ENCODE measurements around the gene MAML3.
"Not testable (repeated sequence)": the region's sequence is repeated elsewhere in the genome, so short reads cannot be mapped to it uniquely, and the experiment has no call there.

MAML3 gene

DNA sequence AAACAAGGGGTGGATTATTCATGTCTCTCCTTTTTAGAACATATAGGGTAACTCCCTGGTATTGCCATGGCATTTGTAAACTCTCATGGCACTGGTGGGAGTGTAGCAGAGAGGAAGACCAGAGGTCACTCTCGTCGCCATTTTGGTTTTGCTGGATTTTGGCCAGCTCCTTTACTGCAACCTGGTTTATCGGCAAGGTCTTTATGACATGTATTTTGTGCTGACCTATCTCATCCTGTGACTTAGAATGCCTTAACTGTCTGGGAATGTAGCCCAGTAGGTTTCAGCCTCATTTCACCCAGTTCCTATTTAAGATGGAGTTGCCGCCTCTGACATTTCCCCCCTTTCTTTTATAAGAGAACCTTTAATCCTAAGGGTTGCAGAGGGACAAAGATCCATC, 442.5 kb downstream of the MAML3 start:
- DNase-seq: no peak

DNA sequence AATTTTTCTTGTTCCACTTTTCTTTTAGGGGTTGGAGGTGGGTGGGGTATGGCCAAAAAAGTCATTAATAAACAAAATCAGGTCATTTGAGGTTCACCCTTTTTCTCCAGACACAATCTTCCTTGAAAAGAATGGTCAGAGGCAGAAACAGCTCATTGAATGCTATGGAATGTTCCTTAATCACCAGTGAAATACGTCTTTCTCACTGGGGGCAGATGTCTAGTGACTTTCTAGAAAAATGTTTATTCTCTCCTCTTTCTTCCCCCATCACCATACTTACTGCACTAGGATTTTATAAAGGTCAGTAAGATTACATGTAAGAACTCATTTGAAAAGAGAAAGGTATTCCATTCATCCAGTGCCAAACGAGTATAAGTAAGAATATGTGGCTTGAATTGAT, 443.9 kb downstream of the MAML3 start:
- DNase-seq: no peak

DNA sequence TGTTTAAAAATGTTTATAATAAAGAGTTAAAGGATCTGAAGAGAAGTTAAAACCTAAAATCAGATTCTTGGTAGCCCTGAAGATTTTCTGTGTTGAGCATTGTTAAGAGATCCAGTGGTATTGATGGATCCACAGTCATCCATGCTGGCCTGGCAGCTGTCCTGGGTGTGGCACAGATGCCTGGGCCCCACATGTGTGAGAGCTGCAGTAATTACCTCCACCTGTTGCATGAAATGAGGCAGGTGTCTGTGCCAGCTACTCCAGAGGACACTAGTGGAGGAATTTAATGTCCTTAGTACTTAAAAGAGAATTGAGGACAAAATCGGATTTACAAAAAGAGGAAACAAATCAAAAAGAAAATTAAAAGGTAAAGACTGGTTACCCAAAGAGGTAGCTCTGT, 444.3 kb downstream of the MAML3 start:
- no peak for DNase-seq

DNA sequence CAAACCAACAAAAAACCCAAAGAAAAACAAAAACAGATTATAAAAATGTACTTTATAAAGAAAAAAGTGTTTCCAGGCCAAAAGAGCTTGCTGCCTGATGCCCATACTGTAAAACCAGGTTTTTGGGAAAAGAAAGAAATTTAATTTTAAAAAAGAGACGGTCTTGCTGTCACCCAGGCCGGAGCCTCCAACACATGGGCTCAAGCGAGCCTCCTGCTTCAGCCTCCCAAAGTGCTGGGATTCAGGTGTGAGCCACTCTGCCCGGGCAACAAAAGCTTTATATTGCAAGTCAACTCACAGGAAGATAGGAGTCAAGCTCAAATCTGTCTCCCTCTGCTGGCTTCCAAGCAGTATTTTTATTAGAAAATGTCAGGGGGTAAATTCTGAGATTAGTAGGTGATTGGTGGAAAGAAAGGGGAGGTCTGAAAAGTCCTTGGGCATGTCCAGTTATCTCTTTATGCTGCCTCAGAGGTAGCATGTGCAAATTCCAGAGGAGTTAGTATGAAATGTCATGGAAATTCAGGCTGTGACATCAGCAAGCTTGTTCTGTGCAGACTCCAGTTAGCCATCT, 449.0 kb downstream of the MAML3 start:
- peak in 1 of 2 experiments; percentile 0 for DNase-seq

DNA sequence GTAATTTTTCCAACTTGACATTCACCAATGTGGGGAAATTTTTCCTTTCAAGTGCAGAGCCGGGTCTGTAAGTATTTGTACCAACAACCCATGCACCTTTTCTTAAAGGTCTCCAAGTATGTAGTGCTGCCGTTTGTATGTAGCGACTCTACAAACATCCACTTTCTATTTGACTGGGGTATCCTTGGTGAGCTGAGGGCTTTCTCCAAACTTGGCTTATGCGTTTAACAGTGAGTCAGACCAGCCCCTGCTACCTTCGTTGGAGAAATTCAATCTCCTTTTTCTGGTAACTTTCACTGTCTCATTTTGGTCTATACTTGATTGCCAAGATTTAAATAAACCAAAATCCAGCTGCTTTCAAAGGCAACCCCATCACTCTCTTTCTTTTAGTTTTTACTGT, 453.4 kb downstream of the MAML3 start:
- no peak for DNase-seq

DNA sequence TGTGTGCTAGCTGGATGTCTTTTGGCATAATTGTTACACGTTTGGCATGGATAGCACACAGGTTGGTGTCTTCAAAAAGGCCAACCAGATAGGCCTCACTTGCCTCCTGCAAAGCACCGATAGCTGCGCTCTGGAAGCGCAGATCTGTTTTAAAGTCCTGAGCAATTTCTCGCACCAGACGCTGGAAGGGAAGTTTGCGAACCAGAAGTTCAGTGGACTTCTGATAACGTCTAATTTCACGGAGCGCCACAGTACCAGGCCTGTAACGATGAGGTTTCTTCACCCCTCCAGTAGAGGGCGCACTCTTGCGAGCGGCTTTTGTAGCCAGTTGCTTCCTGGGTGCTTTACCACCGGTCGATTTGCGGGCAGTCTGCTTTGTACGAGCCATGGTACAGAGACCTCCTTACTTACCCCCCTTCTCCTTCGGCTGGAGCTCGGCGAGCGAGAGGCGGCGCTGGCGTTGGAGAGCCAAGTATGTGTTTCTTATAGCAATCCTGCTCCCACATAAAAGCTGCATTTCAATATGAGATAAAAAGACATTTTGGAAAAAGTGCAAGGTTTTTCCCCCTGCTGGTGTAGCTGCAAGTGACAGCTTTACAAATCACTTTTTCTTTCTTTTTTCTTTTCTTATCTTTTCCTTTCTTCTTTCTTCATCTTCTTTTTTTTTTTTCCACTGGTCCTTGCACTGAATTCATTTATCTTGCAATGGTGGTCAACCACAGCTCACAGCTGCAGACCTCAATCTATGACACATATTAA, 455.6 kb downstream of the MAML3 start:
- not testable (repeated sequence) for DNase-seq

DNA sequence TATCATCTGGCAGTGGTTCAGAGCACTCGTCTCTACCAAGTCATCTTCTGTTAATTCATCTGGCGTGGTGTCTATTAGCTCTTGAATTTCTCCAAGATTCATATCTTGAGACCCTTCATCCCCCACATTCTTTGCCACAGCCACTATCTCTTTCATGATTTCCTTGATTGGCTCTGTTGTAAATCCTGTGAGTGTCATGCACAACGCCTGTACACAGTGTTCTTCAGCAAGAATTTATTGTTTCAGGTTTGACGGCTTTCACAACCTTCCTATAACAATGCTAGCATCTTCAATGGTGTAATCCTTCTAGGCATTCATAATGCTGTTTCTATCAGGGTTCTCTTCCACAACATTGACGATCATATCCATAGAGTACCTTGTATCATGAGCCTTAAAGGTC, 457.5 kb downstream of the MAML3 start:
- DNase-seq: no peak

DNA sequence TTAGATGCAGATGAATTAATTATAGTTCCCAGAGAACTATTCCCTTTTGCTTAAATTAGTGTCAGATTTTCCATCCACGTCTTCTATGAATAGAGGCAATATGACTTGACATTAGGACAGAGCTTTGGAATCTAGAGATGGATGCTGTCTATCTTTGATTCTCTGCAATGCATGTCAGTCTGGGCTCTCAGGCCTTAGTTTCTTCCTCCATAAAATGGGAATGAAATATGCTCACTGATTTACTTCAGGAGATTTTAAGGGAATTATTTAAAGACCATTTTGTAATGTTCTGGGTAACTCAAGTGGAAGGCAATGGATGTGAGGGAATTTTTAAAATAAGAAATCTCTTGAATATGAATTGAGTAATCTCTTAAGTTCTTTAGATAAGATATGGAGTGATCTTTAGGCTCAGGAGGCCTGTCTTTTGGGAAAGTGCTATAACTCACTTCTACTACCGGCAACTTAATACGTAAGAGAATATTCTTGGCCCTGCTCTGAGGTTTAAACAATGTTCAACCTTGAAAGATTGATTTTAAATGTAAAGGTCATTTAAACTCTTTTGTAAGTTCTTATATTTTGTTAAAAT, 459.4 kb downstream of the MAML3 start:
- no peak for DNase-seq

DNA sequence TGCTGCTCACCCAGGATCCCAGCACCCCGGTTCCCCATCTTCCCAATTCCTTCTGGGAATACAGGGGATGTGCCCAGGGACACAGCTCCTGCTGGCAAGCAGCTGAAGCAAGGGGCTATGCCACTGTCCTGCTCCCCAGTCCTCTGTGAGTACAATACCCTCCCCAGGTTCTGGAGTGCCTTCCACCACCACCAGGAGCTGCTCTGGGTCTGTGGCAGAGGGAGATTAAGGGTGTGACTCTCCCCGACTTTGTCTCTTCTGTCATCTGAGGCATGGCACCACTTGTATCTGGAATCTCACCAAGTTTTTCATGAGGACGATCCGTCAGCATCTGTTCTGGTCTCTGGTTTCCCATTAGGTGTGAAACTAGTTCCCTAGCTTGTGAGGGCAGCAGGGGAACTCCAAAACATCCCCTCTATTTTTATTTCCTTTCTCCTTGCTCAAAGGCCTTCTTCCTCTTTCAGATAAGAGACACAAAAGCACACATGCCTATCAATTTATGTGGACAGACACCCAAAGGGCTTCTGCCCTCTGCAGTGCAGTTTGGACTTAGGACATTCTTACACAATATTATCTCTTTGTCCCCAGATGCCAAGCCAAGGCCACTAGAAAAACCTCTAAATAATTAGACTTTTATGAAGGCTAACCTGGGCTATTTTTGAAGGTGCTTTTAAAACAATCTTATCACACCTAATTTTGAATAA, 461.5 kb downstream of the MAML3 start:
- DNase-seq: peak; percentile 58 to 85

DNA sequence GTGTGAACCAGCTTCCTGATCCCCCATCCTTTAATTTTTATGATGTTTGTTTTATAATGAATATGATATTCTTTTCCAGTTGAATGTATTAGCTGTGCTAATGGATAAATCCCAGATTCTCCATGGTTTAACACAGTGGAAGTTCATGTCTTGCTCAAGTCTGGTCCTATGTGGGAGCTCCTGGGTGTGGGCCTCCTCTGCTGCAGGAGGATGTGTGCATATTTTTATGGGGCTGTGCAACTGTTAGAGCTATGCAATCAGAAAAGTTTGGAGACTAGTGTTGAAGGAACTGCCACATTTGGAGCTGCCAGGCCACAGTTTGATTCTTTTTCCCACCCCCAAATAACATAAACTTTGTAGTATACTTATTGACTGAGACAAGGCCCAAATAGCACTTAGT, 463.6 kb downstream of the MAML3 start:
- DNase-seq: no peak

DNA sequence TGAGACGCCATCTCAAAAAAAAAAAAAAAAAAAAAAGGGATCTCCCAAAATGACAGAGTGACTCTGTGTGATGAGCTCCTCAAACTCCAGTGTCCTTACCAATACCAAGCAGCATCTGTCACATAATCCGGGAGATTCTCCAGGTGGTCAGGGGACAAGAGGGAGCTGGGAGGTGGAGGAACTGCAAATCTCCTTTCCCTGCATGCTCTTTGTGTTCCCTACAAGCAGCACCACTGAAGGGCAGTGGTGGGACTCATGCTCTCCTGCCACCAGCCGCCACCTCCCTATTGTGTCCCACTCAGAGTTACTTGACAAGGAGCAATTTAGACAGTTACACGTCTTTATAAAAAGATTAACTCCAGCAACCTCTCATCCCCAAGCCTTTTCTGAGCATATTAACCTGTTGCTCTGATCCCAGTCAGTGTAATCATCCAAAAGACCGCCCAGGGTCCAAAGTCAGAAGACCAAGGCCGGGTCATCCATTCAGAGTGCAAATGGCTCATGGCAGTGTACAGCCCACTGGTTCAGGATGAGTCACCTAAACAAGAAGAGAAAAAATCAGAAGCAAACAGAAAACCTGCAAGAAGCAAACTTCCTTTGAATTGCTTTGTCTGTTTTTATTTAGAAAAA, 464.8 kb downstream of the MAML3 start:
- peak; percentile 73 to 83 for DNase-seq

DNA sequence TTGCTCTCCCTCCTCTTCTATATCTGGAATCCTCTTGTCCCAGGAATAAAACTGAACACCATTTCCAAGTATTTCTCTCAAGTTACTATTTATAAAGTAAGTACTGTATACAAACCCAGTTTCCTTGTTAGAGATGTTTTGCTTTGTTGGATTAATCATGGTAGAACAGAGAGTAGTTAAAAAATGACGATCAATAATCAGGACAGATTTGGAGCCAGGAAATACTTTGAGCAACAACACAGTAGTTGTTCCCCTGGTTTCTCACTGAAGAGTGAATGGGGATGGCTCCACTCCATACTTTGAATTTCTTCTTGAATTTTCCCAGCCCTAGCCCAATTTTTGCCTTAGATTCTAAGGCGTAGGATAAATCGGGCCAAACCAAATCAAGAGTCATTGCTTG, 467.0 kb downstream of the MAML3 start:
- DNase-seq: no peak

DNA sequence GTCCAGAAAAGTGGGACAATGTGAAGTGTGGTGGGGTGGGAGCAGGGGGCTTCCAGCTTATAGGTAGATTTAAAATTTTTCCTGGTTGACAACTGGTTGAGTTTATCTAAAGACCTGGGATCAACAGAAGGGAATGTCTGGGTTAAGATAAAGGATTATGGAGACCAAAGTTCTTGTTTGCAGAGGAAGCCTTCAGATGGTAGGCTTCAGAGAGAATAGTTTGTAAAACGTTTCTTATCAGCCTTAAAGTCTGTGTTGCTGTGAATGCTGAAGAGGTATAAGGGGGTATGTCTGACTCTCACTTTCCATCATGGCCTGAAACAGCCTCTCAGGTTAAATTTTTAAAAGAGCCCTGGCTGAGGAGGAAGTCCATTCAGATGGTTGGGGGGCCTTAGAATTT, 467.9 kb downstream of the MAML3 start:
- DNase-seq: no peak

DNA sequence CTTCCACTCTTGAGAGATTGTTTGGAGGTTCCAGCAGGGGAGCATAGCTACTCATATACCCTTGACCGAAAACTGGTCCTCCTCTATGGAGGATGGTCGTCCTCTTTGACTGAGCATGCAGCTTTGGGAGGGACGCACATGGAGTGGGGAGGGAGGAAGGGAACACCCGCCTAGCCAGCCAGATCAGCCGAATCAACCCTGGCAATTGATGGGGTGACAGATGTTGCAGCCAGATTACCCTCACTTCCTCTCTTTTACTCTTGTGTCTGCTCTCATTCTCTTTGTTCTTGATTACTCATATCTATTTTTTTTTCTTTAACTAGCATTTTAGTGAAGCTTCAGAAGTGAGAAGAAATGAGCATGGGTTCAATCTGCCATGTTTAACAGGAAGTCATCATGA, 468.8 kb downstream of the MAML3 start:
- no peak for DNase-seq

DNA sequence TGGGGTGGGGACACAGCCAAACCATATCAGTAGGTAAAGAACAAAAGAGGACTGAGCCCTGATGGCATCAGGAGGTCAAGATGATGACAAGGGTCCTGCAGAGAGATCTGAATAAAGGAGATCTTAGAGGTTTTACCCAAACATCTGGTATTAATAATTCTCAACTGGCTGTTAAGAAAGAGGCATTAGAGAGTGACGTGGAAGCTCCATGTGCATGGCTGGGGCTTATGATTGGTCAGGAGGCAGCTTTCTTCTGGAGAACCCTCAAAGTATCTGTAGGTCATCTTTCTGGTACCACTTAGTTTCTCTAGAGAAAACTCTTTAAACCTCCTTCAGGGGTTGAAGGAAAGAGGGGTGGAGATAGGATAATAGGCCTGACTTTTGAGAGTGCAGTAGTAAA, 469.6 kb downstream of the MAML3 start:
- no peak for DNase-seq

DNA sequence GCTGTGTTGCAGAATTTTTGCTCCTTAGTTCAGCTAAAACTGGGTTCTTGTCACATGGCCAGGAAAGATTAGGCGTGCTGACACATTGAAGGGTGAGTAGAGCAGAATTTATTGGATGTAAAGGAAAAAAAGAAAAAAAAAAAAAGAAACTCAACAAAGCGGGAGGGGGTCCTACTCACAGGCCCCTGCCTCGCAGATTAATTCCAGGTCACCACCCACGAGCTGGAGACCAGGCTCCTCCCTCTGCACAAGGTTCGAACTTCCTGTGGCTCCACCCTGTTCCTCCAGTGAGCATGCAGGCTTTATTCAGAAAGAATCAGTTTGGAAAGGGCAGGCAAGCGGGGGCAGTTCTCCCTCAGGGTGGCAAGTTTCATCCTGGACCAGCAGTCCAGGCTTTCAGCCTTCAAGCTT, 471.2 kb downstream of the MAML3 start:
- DNase-seq: no peak

DNA sequence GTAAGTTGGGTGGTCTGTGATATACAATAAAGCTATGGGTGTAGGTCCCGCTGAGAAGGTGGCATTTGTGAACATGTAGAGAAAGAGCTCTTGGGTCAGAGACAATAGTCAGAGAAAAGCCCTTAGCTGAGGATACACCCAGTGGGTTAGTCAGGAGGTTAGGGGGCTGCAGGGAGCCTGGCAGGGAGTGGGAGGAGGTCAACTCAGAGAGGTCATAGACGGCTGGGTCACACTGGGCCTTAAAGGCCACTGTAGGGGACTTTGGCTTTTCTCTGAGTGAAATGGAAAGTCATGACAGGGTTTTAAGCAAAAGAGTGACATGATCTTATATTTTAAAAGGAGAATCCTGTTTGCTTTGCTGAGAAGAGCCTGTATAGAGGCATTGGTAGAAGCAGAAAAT, 471.7 kb downstream of the MAML3 start:
- no peak for DNase-seq

DNA sequence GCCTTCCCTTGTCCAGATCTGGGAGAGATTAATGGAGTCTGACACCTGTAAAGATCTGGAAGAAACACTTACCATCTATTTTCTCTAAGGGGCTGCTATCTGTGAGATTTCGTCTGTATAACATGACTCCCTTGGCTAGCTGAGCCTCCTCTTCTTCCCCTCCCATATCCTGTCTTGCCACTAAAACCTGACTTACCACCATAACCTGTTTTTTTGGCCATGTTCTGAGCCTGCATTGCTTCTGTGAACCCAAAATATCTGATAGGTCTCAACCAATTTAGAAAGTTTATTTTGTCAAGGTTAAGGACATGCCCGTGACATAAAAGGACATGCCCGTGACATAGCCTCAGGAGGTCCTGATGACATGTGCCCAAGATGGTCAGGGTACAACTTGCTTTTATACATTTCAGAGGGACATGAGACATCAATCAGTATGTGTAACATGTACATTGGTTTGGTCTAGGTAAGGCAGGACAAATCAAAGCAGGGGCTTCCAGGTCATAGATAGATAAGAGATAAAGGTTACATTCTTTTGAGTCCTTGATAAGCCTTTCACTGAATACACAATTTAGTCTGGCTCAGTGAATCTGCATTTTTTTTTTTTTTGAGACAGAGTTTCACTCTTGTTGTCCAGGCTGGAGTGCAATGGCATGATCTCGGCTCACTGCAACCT, 476.9 kb downstream of the MAML3 start:
- no peak for DNase-seq

DNA sequence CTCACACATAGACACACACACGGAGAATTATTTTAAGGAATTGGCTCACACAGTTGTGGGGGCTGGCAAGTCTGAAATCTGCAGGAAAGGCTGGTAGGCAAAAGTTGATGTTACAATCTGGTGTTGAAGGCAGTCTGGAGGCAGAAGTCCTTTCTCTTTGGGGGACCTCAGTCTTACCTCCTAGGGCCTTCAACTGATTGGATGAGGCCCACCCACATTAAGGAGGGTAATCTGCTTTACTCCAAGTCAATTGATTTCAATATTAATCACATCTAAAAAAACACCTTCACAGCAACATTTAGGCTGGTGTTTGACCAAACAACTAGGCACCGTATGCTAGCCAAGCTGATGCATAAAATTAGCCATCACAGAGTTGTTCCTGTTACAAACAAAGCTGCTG, 477.6 kb downstream of the MAML3 start:
- DNase-seq: no peak

DNA sequence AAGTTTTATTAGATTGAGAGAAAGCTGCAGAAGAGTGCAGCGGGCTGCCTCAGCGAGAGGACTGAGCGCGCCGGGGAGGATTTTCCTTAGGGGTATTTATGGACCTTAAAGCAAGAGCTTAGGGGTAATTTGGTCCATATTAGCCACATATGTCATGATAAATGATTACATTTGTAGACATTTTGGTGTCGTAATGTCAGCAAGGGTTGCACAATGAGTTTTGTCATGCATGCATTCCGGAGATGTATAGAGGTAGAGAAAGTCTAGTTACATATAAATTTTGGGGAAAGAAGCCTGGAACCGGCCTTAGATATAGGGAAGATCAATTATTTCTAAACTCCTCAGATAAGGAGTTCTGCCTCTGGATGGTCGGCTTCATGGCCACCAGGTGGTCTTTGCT, 478.3 kb downstream of the MAML3 start:
- DNase-seq: no peak

DNA sequence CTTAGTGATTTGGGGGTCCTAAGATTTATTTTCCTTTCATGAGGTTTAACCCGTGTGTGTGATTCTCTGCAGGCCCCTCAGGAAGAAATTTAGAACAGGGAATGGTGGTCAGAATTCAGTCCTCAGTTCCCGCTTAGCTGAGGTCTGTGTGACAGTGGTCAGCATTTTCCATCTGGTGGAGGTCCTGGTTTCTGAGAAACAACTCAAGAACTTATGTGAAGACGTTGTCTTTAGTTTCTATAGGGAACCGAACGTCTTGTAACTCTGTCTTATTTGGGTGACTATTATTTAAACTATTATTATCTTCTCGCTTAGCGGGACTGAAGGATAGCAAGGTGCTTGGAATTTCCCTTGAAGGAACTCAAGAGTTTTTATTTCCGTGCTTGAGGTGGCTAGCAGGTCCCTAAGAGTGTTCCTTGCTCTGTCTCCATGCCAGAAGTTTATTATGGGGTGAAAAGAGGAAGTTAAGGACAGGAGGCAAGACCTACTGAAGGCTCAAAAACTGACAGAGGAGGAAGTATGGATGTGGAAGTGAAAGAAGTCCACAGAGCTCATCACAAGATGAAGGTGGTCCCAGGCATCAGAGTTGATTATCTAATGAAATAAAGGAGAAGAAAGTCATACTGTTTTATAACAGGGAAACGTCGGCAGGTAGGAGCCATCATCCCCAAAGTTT, 479.0 kb downstream of the MAML3 start:
- DNase-seq: no peak

DNA sequence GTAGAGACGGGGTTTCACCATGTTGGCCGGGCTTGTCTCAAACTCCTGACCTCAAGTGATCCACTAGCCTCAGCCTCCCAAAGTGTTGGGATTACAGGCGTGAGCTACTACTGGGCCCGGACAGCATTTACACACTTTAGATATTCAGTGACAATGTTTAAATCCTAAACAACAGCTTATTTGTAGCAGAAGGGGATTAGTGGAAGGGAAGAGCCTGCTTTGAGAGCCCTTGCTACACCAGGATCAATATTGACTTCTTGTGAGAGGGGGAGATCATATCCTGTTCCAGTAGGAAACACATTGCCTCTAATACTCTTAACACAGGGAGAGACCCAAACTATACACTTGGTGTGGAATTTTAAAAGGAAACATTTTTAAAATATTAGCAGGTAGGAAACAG, 481.3 kb downstream of the MAML3 start:
- DNase-seq: peak; percentile 49

All from NCI-H524 (cell line).